ENCODE results near the gene PARP2. TPM values are rescaled to one million over a fixed set of nuclear protein-coding genes. Genes with fewer than 3 reads are reported as not detected.
"Not testable (repeated sequence)": the region's sequence is repeated elsewhere in the genome, so short reads cannot be mapped to it uniquely, and the experiment has no call there.

Gene PARP2
- total RNA-seq, 2 experiments from 2014 or later: 28.6 to 32.5 TPM

DNA sequence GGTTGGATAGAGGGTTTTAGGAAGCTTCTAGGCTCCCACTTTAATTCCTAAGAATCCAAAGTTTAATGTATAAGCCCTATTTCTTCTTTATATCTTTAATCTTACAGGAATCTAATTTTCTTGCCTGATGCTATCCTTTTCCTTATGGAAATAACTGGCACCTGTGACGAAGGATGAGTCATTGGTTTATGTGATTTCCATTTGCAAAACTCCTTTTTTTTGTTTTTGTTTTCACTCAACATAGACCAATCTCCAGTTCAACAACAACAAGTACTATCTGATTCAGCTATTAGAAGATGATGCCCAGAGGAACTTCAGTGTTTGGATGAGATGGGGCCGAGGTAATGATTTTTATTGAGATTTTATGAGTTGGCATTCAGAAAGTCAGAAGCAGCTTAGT, 6.8 kb downstream of the PARP2 start:
- Mint-ChIP-seq H3K9me3 (no peaks in the 10 kb centered on the region), H3K4me3 (no peak overlapping the region), H3K27me3 (no peaks in the 10 kb centered on the region), H3K27ac (no peak overlapping the region), H3K36me3 (ENCODE audit: low read depth) (peaks cover 57% of the 10 kb centered on the region), H3K4me1 (peaks cover 8% of the 10 kb centered on the region)
- DNase-seq: no peak
- ChIA-PET POLR2A (no interaction called here), CTCF (no interaction called here)

DNA sequence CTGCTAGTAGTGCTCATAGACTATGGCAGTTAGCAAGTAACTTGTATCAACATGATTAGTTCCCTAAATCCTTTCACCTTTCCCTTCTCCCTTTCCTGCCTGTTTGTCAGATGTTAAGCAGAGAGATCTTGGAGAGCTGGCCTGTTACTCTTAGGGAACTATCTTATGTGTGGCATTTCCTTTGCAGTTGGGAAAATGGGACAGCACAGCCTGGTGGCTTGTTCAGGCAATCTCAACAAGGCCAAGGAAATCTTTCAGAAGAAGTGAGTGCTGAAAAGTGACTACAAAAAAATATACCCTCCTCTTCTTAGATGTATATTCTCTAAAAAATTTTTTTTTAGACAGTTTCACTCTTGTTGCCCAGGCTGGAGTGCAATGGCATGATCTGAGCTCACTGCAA, 7.4 kb downstream of the PARP2 start:
- Mint-ChIP-seq H3K4me1 (peaks cover 3% of the 10 kb centered on the region), H3K4me3 (no peak overlapping the region), H3K27ac (no peak overlapping the region), H3K36me3 (ENCODE audit: low read depth) (peaks cover 56% of the 10 kb centered on the region), H3K27me3 (no peaks in the 10 kb centered on the region), H3K9me3 (no peaks in the 10 kb centered on the region)
- ChIA-PET CTCF (no interaction called here), POLR2A (no interaction called here)
- no peak for DNase-seq

- Mint-ChIP-seq H3K27ac (no peak overlapping the region), H3K9me3 (no peaks in the 10 kb centered on the region), H3K4me1 (no peaks in the 10 kb centered on the region), H3K36me3 (ENCODE audit: low read depth) (peaks cover 71% of the 10 kb centered on the region), H3K4me3 (no peak overlapping the region), H3K27me3 (no peaks in the 10 kb centered on the region)
- no peak for DNase-seq
- ChIA-PET POLR2A (no interaction called here), CTCF (interaction anchor here (1.2 kb wide), 1 partner anchor 13 kb away, joined by 5 read pairs; the partner anchor contains the start of gene PARP2)
Observed at GRCh38 chr14:20356422-20356821, 13.0 kb downstream of the PARP2 start.

GRCh38 chr14:20358474-20358873, 15.0 kb downstream of the PARP2 start:
- POLR2A ChIA-PET: not testable (repeated sequence)

DNA sequence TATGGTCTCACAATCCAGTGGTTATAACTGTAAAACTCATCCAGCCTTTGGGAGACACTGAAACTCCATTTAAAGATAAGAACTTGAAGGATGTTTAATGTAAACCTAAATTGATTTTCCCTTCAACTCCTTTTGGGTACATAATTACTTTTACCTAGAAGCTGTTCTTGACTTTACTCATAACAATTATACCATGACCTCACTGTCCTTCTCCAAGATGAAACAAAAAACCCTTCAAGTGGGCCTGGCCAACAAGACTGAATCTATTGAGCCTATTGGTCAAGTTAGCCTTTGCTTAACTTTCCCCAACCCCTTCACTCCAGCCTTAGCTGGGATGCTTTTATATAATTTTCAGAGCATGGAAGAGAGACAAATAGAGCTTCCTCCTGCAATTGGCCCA, 22.5 kb downstream of the PARP2 start:
- Mint-ChIP-seq H3K27ac (no peak overlapping the region), H3K36me3 (ENCODE audit: low read depth) (peaks cover 45% of the 10 kb centered on the region), H3K4me3 (no peak overlapping the region), H3K4me1 (peaks cover 7% of the 10 kb centered on the region), H3K27me3 (no peaks in the 10 kb centered on the region), H3K9me3 (no peaks in the 10 kb centered on the region)
- DNase-seq: no peak
- CTCF ChIA-PET: interaction anchor here (0.6 to 1.3 kb wide), 2 partner anchors 16 to 260 kb away, joined by 3 to 4 read pairs; no protein-coding TSS in a partner anchor
- POLR2A ChIA-PET: no interaction called here

More at GRCh38 chr14:20358474-20358873, 15.0 kb downstream of the PARP2 start:
- peaks cover 66% of the 10 kb centered on the region for H3K36me3 Mint-ChIP-seq (ENCODE audit: low read depth)
- H3K4me3 Mint-ChIP-seq, H3K27me3 Mint-ChIP-seq, H3K9me3 Mint-ChIP-seq, H3K4me1 Mint-ChIP-seq, CTCF ChIA-PET, H3K27ac Mint-ChIP-seq, DNase-seq: not testable (repeated sequence)

DNA sequence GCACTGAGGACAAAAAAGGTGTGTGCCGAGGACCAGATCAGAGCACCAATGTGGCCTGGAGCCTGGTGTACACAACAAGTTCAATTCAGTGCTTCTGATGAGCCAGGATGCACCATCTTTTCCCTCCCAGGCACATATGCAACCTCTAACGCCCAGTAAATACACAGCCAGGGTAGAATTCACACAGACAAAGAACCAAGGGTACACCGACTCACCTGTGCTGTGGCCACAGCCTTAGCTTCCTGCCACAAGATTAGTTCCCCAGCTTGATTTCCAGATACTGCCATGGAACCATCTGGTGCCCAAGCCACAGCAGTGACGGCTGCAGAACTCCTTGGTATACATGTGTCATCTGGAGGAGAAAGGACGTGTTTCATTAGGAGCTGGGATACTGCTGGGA, 29.4 kb downstream of the PARP2 start:
- no peak overlapping the region for H3K27ac Mint-ChIP-seq
- H3K36me3 Mint-ChIP-seq (ENCODE audit: low read depth): peaks cover 69% of the 10 kb centered on the region
- H3K4me3 Mint-ChIP-seq: no peak overlapping the region
- ChIA-PET POLR2A (no interaction called here), CTCF (interaction anchor here (0.7 to 3.3 kb wide), 3 partner anchors 12 to 31 kb away, joined by 3 to 11 read pairs (median 3); no protein-coding TSS in a partner anchor)
- H3K4me1 Mint-ChIP-seq: peaks cover 6% of the 10 kb centered on the region
- H3K9me3 Mint-ChIP-seq: no peaks in the 10 kb centered on the region
- H3K27me3 Mint-ChIP-seq: no peaks in the 10 kb centered on the region
- no peak for DNase-seq

GRCh38 chr14:20375471-20375870, 32.0 kb downstream of the PARP2 start:
- CTCF ChIA-PET: interaction anchor here (0.6 to 1.9 kb wide), 4 partner anchors 9 to 265 kb away, joined by 3 to 5 read pairs (median 4); no protein-coding TSS in a partner anchor
- no peak for DNase-seq
- POLR2A ChIA-PET: no interaction called here
- Mint-ChIP-seq H3K27me3 (no peaks in the 10 kb centered on the region), H3K9me3 (no peaks in the 10 kb centered on the region), H3K27ac (no peak overlapping the region), H3K4me1 (no peaks in the 10 kb centered on the region), H3K36me3 (ENCODE audit: low read depth) (peaks cover 60% of the 10 kb centered on the region), H3K4me3 (no peak overlapping the region)

- no peaks in the 10 kb centered on the region for H3K9me3 Mint-ChIP-seq
- no peaks in the 10 kb centered on the region for H3K4me1 Mint-ChIP-seq
- no peak for DNase-seq
- CTCF ChIA-PET: interaction anchor here (0.6 to 1.9 kb wide), 5 partner anchors 8 to 34 kb away, joined by 3 to 5 read pairs (median 3); no protein-coding TSS in a partner anchor
- POLR2A ChIA-PET: no interaction called here
- H3K4me3 Mint-ChIP-seq: no peak overlapping the region
- H3K27me3 Mint-ChIP-seq: no peaks in the 10 kb centered on the region
- peaks cover 61% of the 10 kb centered on the region for H3K36me3 Mint-ChIP-seq (ENCODE audit: low read depth)
- no peak overlapping the region for H3K27ac Mint-ChIP-seq
Observed at GRCh38 chr14:20376071-20376588, 32.7 kb downstream of the PARP2 start.

GRCh38 chr14:20377171-20377570, 33.7 kb downstream of the PARP2 start:
- Mint-ChIP-seq H3K27ac (no peak overlapping the region), H3K9me3 (no peaks in the 10 kb centered on the region), H3K36me3 (ENCODE audit: low read depth) (peaks cover 55% of the 10 kb centered on the region), H3K4me1 (no peaks in the 10 kb centered on the region), H3K27me3 (no peaks in the 10 kb centered on the region), H3K4me3 (no peak overlapping the region)
- no peak for DNase-seq
- ChIA-PET POLR2A (no interaction called here), CTCF (no interaction called here)

DNA sequence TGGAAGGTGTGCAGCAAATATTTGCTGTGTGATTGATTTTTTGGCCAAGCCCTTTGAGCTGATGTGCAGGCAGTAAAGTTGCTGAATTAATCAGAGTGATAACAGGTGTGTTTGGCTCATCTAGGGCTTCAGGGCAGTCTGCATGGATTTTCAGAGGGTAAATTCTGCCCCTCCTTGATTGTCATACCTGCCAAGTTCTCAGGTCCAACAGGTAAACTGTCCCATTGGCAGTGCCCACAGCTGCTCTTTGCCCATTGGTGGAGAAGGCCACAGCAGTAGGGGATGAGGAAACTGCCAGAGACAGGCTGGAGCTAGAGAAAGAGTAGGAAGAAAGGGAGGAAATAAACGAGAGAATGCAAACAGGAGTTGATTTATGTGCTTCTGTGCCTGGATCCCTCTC, 36.3 kb downstream of the PARP2 start:
- no peak for DNase-seq
- Mint-ChIP-seq H3K9me3 (no peaks in the 10 kb centered on the region), H3K36me3 (ENCODE audit: low read depth) (peaks cover 39% of the 10 kb centered on the region), H3K27ac (no peak overlapping the region), H3K27me3 (no peaks in the 10 kb centered on the region), H3K4me3 (no peak overlapping the region), H3K4me1 (no peaks in the 10 kb centered on the region)
- ChIA-PET CTCF (no interaction called here), POLR2A (no interaction called here)

GRCh38 chr14:20380681-20381080, 37.2 kb downstream of the PARP2 start:
- Mint-ChIP-seq H3K9me3 (no peaks in the 10 kb centered on the region), H3K27me3 (no peaks in the 10 kb centered on the region), H3K27ac (no peak overlapping the region), H3K4me3 (no peak overlapping the region), H3K36me3 (ENCODE audit: low read depth) (peaks cover 36% of the 10 kb centered on the region), H3K4me1 (no peaks in the 10 kb centered on the region)
- DNase-seq: no peak
- ChIA-PET CTCF (no interaction called here), POLR2A (no interaction called here)

DNA sequence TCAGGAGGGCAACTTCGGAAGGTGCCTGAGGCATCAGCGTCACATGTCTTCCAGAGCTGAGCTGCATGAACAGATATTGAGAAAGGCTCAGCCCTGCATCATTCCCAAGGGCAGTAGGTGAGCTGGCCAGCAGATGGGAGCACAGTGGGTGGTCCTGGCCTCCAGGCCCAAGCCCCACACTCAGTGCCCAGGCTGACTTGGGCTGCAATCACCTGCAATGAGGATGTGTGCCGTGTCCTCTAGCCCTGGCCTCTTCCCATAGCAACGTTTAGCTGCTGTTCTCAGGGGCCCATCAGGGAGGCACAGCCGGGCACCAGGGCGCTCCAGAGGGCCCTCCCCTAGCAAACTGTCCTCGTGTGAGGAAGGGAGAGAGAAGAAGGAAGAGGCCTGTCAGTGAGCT, 37.9 kb downstream of the PARP2 start:
- POLR2A ChIA-PET: no interaction called here
- Mint-ChIP-seq H3K27me3 (no peaks in the 10 kb centered on the region), H3K36me3 (ENCODE audit: low read depth) (peaks cover 35% of the 10 kb centered on the region), H3K4me3 (no peak overlapping the region), H3K9me3 (no peaks in the 10 kb centered on the region), H3K4me1 (no peaks in the 10 kb centered on the region), H3K27ac (no peak overlapping the region)
- no peak for DNase-seq
- CTCF ChIA-PET: interaction anchor here (0.5 to 0.9 kb wide), 4 partner anchors 16 to 817 kb away, joined by 3 read pairs; no protein-coding TSS in a partner anchor

GRCh38 chr14:20382526-20382925, 39.1 kb downstream of the PARP2 start:
- CTCF ChIA-PET: no interaction called here
- no peak overlapping the region for H3K4me3 Mint-ChIP-seq

DNA sequence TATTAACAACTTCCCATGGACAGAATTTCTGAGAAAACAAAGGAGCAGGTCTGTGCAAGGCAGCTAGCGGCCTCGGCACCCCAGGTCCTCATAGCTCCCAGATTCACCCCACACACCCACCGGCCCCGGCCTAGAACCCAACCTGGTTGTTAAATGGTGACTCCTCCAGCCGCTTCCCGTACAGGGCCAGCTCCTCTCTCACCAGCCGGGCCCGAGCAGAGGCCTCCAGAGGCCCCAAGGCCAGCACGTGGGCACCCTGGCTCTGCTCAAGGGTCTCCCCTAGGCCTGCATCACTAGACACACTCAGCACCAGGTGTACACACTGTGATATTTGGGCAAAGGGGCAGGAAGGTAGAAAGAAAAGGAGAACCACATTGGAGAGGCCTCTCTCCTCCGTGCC, 39.6 kb downstream of the PARP2 start:
- H3K36me3 Mint-ChIP-seq (ENCODE audit: low read depth): peaks cover 38% of the 10 kb centered on the region
- no peak overlapping the region for H3K4me3 Mint-ChIP-seq
- ChIA-PET POLR2A (no interaction called here), CTCF (no interaction called here)
- H3K27me3 Mint-ChIP-seq: no peaks in the 10 kb centered on the region
- no peaks in the 10 kb centered on the region for H3K4me1 Mint-ChIP-seq
- H3K9me3 Mint-ChIP-seq: no peaks in the 10 kb centered on the region
- no peak for DNase-seq
- no peak overlapping the region for H3K27ac Mint-ChIP-seq

More at GRCh38 chr14:20382526-20382925, 39.1 kb downstream of the PARP2 start:
- Mint-ChIP-seq H3K27me3 (no peaks in the 10 kb centered on the region), H3K9me3 (no peaks in the 10 kb centered on the region), H3K4me1 (no peaks in the 10 kb centered on the region), H3K27ac (no peak overlapping the region), H3K36me3 (ENCODE audit: low read depth) (peaks cover 38% of the 10 kb centered on the region)
- POLR2A ChIA-PET: no interaction called here
- no peak for DNase-seq
